Natural killer cell treated with Interleukin-12 subunit alpha and Interleukin-12 subunit beta and Interleukin-15 and Interleukin-18, amount 100 ng/mL, for 72 hours (primary cell): Measurements from ENCODE around the gene RPUSD4. TPM values are rescaled to one million over a fixed set of nuclear protein-coding genes. Genes with fewer than 3 reads are reported as not detected.

Source experiments
- ATAC-seq, 2 donors: fragments of 150-1000 bp; cut with Tn5 transposase in 1 of 2; sonication (Bioruptor Pico), chemical (Tn5 transposase) in 1 of 2; 2 replicates each; pipeline ENCODE4 v1.10.0; 2021
- DNase-seq: peaks from one replicate; pipeline ENCODE4 v3.0.0; 2022; ENCODE audit warnings: low spot score
- H3K27ac Mint-ChIP-seq, 2 donors: 1 replicate in 1 of 2; 2 replicates in 1 of 2; pipeline ENCODE4 v1.8.0; 2022; ENCODE audit warnings: mixed read lengths in 2 of 2, mild to moderate bottlenecking in 1 of 2, moderate library complexity in 1 of 2
- H3K27me3 Mint-ChIP-seq, 2 donors: 1 replicate in 1 of 2; 2 replicates in 1 of 2; pipeline ENCODE4 v1.8.0; 2022; ENCODE audit warnings: mixed read lengths in 2 of 2
- H3K36me3 Mint-ChIP-seq: one replicate; pipeline ENCODE4 v1.8.0; 2022; ENCODE audit warnings: mixed read lengths
- H3K4me1 Mint-ChIP-seq, 2 donors: 1 replicate in 1 of 2; 2 replicates in 1 of 2; pipeline ENCODE4 v1.8.0; 2022; ENCODE audit warnings: low read depth in 2 of 2, mixed read lengths in 2 of 2, mild to moderate bottlenecking in 1 of 2
- H3K4me3 Mint-ChIP-seq: one replicate; pipeline ENCODE4 v1.8.0; 2022; ENCODE audit warnings: mixed read lengths
- H3K9me3 Mint-ChIP-seq: 2 replicates; pipeline ENCODE4 v1.8.0; 2022; ENCODE audit warnings: mixed read lengths
- total RNA-seq, 2 donors: library from RNA; stranded (reverse); gene quantifications; one replicate each; pipeline ENCODE4 v1.2.3, GENCODE V29; 2022

RPUSD4 gene
- total RNA-seq, 2 donors from 2014 or later: 36.5 to 53.5 TPM

GRCh38 chr11:126185259-126186024 is 26.0 kb downstream of the RPUSD4 start:
- ATAC-seq (no peak), DNase-seq (peak; percentile 54)
- Mint-ChIP-seq H3K36me3 (no peaks in the 10 kb centered on the region), H3K27me3 (no peaks in the 10 kb centered on the region), H3K4me3 (no peak overlapping the region), H3K9me3 (no peaks in the 10 kb centered on the region), H3K4me1 (peaks cover 0 to 12% of the 10 kb centered on the region in 2 donors), H3K27ac (no peak overlapping the region)

GRCh38 chr11:126182787-126183445 is 28.5 kb downstream of the RPUSD4 start:
- ATAC-seq (no peak), DNase-seq (peak; percentile 0)
- H3K9me3 Mint-ChIP-seq: no peaks in the 10 kb centered on the region
- H3K36me3 Mint-ChIP-seq: no peaks in the 10 kb centered on the region
- no peak overlapping the region for H3K27ac Mint-ChIP-seq
- H3K4me1 Mint-ChIP-seq: peaks cover 0 to 8% of the 10 kb centered on the region in 2 donors
- H3K27me3 Mint-ChIP-seq: no peaks in the 10 kb centered on the region
- no peak overlapping the region for H3K4me3 Mint-ChIP-seq

DNA sequence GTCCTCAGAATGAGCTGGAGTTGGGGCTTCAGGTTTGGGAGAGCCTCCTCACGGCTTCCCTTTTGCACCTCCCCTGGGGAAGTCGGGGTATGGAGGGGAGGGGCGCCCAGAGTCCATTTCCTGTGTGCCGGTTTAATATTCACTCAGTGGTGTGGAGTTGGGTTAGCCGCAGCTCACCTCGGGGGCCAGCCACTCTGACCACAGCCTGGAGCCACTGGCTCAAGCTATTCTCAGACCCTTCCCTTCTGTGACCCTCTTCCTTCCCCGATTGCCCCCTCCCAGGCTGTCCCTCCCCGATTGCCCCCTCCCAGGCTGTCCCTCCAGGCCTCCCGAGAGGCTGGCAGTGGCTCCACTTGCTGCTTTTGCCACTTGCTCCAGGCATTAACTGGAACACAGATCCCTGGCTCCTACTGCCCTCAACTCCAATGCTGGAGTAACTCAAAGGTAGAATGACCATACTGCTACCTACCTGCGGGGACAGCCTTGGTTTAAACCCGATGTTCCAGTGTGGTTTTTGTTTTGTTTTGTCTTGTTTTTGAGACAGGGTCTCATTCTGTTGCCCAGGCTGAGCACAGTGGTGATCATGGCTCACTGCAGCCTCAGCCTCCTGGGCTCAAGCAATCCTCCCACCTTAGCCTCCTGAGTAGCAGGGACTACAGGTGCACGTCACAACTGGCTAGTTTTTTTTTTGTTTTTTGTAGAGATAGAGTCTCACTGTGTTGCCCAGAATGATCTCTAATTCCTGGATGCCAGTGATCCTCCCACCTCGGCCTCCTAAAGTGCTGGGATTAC is 29.3 kb downstream of the RPUSD4 start:
- no peak overlapping the region for H3K27ac Mint-ChIP-seq
- no peaks in the 10 kb centered on the region for H3K27me3 Mint-ChIP-seq
- no peaks in the 10 kb centered on the region for H3K9me3 Mint-ChIP-seq
- H3K4me3 Mint-ChIP-seq: no peak overlapping the region
- ATAC-seq (peak in 1 of 2 donors; percentile 54), DNase-seq (peak; percentile 35)
- no peaks in the 10 kb centered on the region for H3K36me3 Mint-ChIP-seq
- peaks cover 0 to 8% of the 10 kb centered on the region in 2 donors for H3K4me1 Mint-ChIP-seq

GRCh38 chr11:126176853-126177470 is 34.5 kb downstream of the RPUSD4 start:
- H3K27ac Mint-ChIP-seq: no peak overlapping the region
- no peaks in the 10 kb centered on the region for H3K36me3 Mint-ChIP-seq
- ATAC-seq: no peak
- peaks cover 0 to 4% of the 10 kb centered on the region in 2 donors for H3K4me1 Mint-ChIP-seq
- H3K9me3 Mint-ChIP-seq: no peaks in the 10 kb centered on the region
- no peak overlapping the region for H3K4me3 Mint-ChIP-seq
- DNase-seq: no peak
- H3K27me3 Mint-ChIP-seq: peaks cover 2 to 6% of the 10 kb centered on the region in 2 donors

DNA sequence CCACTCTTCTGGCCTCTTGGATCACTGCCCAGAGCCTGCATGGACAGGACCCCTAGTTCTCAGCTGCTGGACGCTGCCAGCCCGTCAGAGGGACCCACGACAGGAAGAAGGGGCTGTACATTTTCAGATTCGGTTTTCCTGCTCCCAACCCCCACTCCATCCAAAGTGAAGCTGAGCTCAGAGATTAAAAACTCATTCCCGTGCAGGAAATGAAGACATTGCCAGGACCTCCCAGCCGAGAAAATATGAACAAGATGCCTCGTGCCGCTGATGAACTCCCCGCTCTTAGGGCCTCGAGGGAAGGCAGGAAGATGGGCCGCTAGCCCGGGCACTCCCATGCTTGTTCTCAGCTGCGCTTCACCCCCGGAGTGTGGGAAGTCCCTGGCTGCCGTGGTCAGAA is 36.1 kb downstream of the RPUSD4 start:
- H3K4me3 Mint-ChIP-seq: no peak overlapping the region
- DNase-seq: no peak
- no peaks in the 10 kb centered on the region for H3K9me3 Mint-ChIP-seq
- no peak for ATAC-seq
- H3K27me3 Mint-ChIP-seq: peaks cover 5 to 6% of the 10 kb centered on the region in 2 donors
- H3K4me1 Mint-ChIP-seq: peaks cover 0 to 4% of the 10 kb centered on the region in 2 donors
- H3K27ac Mint-ChIP-seq: no peak overlapping the region
- no peaks in the 10 kb centered on the region for H3K36me3 Mint-ChIP-seq

DNA sequence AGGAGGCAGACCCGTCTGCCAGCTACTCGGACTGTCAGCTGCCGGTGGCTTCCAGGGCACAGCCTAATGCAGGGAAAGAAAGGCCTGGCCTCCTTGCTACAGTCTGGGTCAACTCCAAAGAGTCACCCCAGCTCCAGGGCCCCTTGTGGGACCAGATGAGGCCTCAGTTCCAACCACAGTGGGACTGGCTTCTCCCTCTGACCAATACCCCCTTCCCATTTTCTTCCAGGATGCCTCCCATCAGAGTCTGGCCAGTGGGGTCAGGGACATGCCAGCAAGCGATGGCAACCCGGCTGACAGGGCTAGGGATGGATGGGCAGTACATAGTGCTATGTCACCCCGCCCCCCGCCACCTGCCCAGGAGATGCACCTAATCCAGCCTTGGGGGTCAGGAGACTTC is 36.6 kb downstream of the RPUSD4 start:
- H3K27me3 Mint-ChIP-seq: peaks cover 5 to 6% of the 10 kb centered on the region in 2 donors
- peaks cover 0 to 4% of the 10 kb centered on the region in 2 donors for H3K4me1 Mint-ChIP-seq
- ATAC-seq (no peak), DNase-seq (no peak)
- H3K4me3 Mint-ChIP-seq: no peak overlapping the region
- no peaks in the 10 kb centered on the region for H3K36me3 Mint-ChIP-seq
- H3K9me3 Mint-ChIP-seq: no peaks in the 10 kb centered on the region
- H3K27ac Mint-ChIP-seq: no peak overlapping the region

- no peaks in the 10 kb centered on the region for H3K36me3 Mint-ChIP-seq
- DNase-seq (no peak), ATAC-seq (no peak)
- H3K27me3 Mint-ChIP-seq: peaks cover 5 to 6% of the 10 kb centered on the region in 2 donors
- peaks cover 0 to 4% of the 10 kb centered on the region in 2 donors for H3K4me1 Mint-ChIP-seq
- no peak overlapping the region for H3K4me3 Mint-ChIP-seq
- no peaks in the 10 kb centered on the region for H3K9me3 Mint-ChIP-seq
- no peak overlapping the region for H3K27ac Mint-ChIP-seq
Measured at GRCh38 chr11:126173257-126173656, 38.2 kb downstream of the RPUSD4 start.

DNA sequence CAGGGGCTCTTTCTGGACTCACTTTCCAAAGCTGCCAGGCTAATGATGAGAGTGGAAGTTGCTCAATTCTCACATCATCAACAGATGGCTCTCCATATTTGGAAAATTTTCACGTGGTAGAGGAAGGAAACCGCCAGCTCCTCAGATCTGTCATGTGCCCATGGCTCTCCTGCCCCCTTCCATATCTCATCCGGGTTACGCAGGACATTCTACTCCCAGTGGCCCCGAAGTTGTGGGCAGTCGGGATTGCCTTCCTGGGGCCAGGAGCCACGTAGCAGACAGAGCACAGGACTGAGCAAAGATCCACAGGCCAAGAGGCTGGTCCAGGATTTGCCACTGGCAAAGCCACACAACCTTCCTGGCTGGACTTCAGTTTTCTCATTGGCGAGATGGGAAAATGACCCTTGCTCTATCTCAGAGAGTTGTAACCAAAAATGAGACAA is 38.8 kb downstream of the RPUSD4 start:
- no peak for ATAC-seq
- Mint-ChIP-seq H3K4me1 (peaks cover 0 to 4% of the 10 kb centered on the region in 2 donors), H3K27me3 (peaks cover 5 to 6% of the 10 kb centered on the region in 2 donors), H3K4me3 (no peak overlapping the region), H3K27ac (no peak overlapping the region), H3K9me3 (no peaks in the 10 kb centered on the region), H3K36me3 (no peaks in the 10 kb centered on the region)
- DNase-seq: no peak

- peaks cover 0 to 4% of the 10 kb centered on the region in 2 donors for H3K4me1 Mint-ChIP-seq
- H3K27ac Mint-ChIP-seq: no peak overlapping the region
- no peaks in the 10 kb centered on the region for H3K9me3 Mint-ChIP-seq
- no peak overlapping the region for H3K4me3 Mint-ChIP-seq
- no peak for ATAC-seq
- DNase-seq: no peak
- H3K27me3 Mint-ChIP-seq: peaks cover 6 to 13% of the 10 kb centered on the region in 2 donors
- H3K36me3 Mint-ChIP-seq: no peaks in the 10 kb centered on the region
Measured at GRCh38 chr11:126169291-126169690, 42.2 kb downstream of the RPUSD4 start.

GRCh38 chr11:126167488-126167887 is 44.0 kb downstream of the RPUSD4 start:
- no peak for ATAC-seq
- Mint-ChIP-seq H3K36me3 (no peaks in the 10 kb centered on the region), H3K27ac (no peak overlapping the region), H3K4me1 (no peaks in the 10 kb centered on the region), H3K9me3 (no peaks in the 10 kb centered on the region), H3K27me3 (peaks cover 0 to 11% of the 10 kb centered on the region in 2 donors), H3K4me3 (no peak overlapping the region)
- no peak for DNase-seq

GRCh38 chr11:126166413-126166812 is 45.0 kb downstream of the RPUSD4 start:
- Mint-ChIP-seq H3K27ac (no peak overlapping the region), H3K36me3 (no peaks in the 10 kb centered on the region), H3K27me3 (peaks cover 0 to 10% of the 10 kb centered on the region in 2 donors), H3K4me3 (no peak overlapping the region), H3K4me1 (no peaks in the 10 kb centered on the region), H3K9me3 (no peaks in the 10 kb centered on the region)
- no peak for DNase-seq
- no peak for ATAC-seq

- H3K4me1 Mint-ChIP-seq: no peaks in the 10 kb centered on the region
- no peak overlapping the region for H3K4me3 Mint-ChIP-seq
- DNase-seq (no peak), ATAC-seq (no peak)
- no peak overlapping the region for H3K27ac Mint-ChIP-seq
- H3K9me3 Mint-ChIP-seq: no peaks in the 10 kb centered on the region
- peaks cover 0 to 10% of the 10 kb centered on the region in 2 donors for H3K27me3 Mint-ChIP-seq
- H3K36me3 Mint-ChIP-seq: no peaks in the 10 kb centered on the region
Measured at GRCh38 chr11:126165757-126166156, 45.7 kb downstream of the RPUSD4 start.

GRCh38 chr11:126165311-126165720 is 46.1 kb downstream of the RPUSD4 start:
- H3K4me3 Mint-ChIP-seq: no peak overlapping the region
- no peak overlapping the region for H3K27ac Mint-ChIP-seq
- peaks cover 0 to 10% of the 10 kb centered on the region in 2 donors for H3K27me3 Mint-ChIP-seq
- H3K4me1 Mint-ChIP-seq: no peaks in the 10 kb centered on the region
- H3K9me3 Mint-ChIP-seq: no peaks in the 10 kb centered on the region
- ATAC-seq (peak in 1 of 2 donors; percentile 40), DNase-seq (no peak)
- no peaks in the 10 kb centered on the region for H3K36me3 Mint-ChIP-seq
